Activated CD8-positive, alpha-beta memory T cell treated with anti-CD3 and anti-CD28 coated beads, Interleukin-2, amount 10 ng/mL, durations not matched to agents 7 days and 5 days (primary cell): ENCODE data around the gene ERBB4. TPM values are rescaled to one million over a fixed set of nuclear protein-coding genes. Genes with fewer than 3 reads are reported as not detected.

Experiments
- ATAC-seq: fragments of 150-1000 bp; cut with Tn5 transposase; one replicate; pipeline ENCODE4 v1.10.0; 2021; ENCODE audit warnings: moderate library complexity
- CTCF ChIA-PET: fragments of 350-600 bp; sonication (Branson Sonifier 250); formaldehyde crosslinking; loops from one replicate; lab custom pipeline; 2021; ENCODE audit warnings: antibody characterized with exemption; lab: Charles Lee
- DNase-seq: peaks from one replicate; pipeline ENCODE4 v3.0.0-alpha.2; 2020
- H3K27ac Mint-ChIP-seq: one replicate; pipeline ENCODE4 v1.8.0; 2021; ENCODE audit warnings: mild to moderate bottlenecking, mixed read lengths
- H3K27me3 Mint-ChIP-seq: one replicate; pipeline ENCODE4 v1.8.0; 2021; ENCODE audit warnings: mixed read lengths
- H3K36me3 Mint-ChIP-seq: one replicate; pipeline ENCODE4 v1.8.0; 2021; ENCODE audit warnings: mild to moderate bottlenecking, mixed read lengths
- H3K4me1 Mint-ChIP-seq: one replicate; pipeline ENCODE4 v1.8.0; 2021; ENCODE audit warnings: mixed read lengths
- H3K4me3 Mint-ChIP-seq: one replicate; pipeline ENCODE4 v1.8.0; 2021; ENCODE audit warnings: mild to moderate bottlenecking, moderate library complexity, mixed read lengths
- H3K9me3 Mint-ChIP-seq: one replicate; pipeline ENCODE4 v1.8.0; 2022; ENCODE audit warnings: low read depth, mixed read lengths
- total RNA-seq, 2 experiments: library from RNA; stranded (reverse); gene quantifications; one replicate each; pipeline ENCODE4 v1.2.3, GENCODE V29; 2021

Gene ERBB4
- total RNA-seq, 2 experiments from 2014 or later = not detected

- H3K4me1 Mint-ChIP-seq = no peaks in the 10 kb centered on the region
- no peaks in the 10 kb centered on the region for H3K27me3 Mint-ChIP-seq
- CTCF ChIA-PET = no interaction called here
- ATAC-seq = no peak
- no peak overlapping the region for H3K4me3 Mint-ChIP-seq
- DNase-seq = no peak
- H3K27ac Mint-ChIP-seq = no peak overlapping the region
- peaks cover 2% of the 10 kb centered on the region for H3K9me3 Mint-ChIP-seq
- H3K36me3 Mint-ChIP-seq = no peaks in the 10 kb centered on the region
Measured at GRCh38 chr2:212406716-212407115, 131.9 kb downstream of the ERBB4 start.

- ATAC-seq = no peak
- no peaks in the 10 kb centered on the region for H3K27me3 Mint-ChIP-seq
- no peak overlapping the region for H3K4me3 Mint-ChIP-seq
- no peak for DNase-seq
- CTCF ChIA-PET = no interaction called here
- H3K9me3 Mint-ChIP-seq = peaks cover 2% of the 10 kb centered on the region
- H3K36me3 Mint-ChIP-seq = no peaks in the 10 kb centered on the region
- no peaks in the 10 kb centered on the region for H3K4me1 Mint-ChIP-seq
- H3K27ac Mint-ChIP-seq = no peak overlapping the region
Measured at GRCh38 chr2:212402316-212402715, 136.3 kb downstream of the ERBB4 start.

DNA sequence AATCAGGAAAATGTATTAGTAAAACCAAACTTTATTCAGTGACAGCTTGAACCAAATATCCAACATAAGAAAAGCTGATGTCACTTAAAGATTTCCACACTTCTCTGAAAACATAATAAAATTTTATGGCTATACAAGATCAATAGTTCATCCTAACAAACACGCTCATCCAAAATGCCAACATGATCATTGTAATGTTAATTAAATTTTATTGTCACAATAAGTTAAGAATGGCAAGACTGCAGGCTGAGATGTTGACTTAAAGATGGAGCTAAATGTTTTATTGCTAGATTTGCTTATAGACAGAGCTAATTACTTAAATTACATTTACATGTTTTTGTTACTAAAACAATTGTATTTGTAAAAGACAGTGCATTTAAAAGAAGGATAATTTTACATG lies 140.3 kb downstream of the ERBB4 start:
- Mint-ChIP-seq H3K4me1 (no peaks in the 10 kb centered on the region), H3K36me3 (no peaks in the 10 kb centered on the region), H3K27ac (no peak overlapping the region), H3K4me3 (no peak overlapping the region), H3K9me3 (no peaks in the 10 kb centered on the region), H3K27me3 (no peaks in the 10 kb centered on the region)
- DNase-seq = no peak
- CTCF ChIA-PET = no interaction called here
- no peak for ATAC-seq

GRCh38 chr2:212392544-212392943 lies 146.1 kb downstream of the ERBB4 start:
- Mint-ChIP-seq H3K36me3 (no peaks in the 10 kb centered on the region), H3K4me1 (no peaks in the 10 kb centered on the region), H3K27me3 (no peaks in the 10 kb centered on the region), H3K4me3 (no peak overlapping the region), H3K9me3 (no peaks in the 10 kb centered on the region), H3K27ac (no peak overlapping the region)
- ATAC-seq (no peak), DNase-seq (no peak)
- CTCF ChIA-PET = no interaction called here

DNA sequence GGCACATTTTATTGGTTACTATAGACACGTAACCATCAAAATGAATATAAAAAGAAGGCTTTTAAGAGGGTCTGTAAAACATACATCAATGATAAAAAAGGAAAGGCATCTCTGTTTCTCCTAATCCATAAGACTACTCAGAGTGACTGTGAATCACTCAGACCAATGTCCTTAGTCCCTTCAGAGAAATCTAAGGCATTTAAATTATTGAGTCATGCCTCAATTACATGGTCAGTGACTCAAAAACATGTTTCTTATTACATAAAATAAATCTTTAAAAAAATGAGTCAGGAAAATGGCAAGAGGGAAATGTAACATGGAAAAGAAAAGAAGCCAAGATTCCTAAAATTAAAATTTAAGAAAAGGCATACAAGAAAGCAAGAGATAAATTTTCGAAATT lies 146.6 kb downstream of the ERBB4 start:
- no peak for DNase-seq
- H3K27me3 Mint-ChIP-seq = no peaks in the 10 kb centered on the region
- CTCF ChIA-PET = no interaction called here
- H3K4me1 Mint-ChIP-seq = no peaks in the 10 kb centered on the region
- ATAC-seq = no peak
- H3K4me3 Mint-ChIP-seq = no peak overlapping the region
- no peaks in the 10 kb centered on the region for H3K9me3 Mint-ChIP-seq
- H3K27ac Mint-ChIP-seq = no peak overlapping the region
- no peaks in the 10 kb centered on the region for H3K36me3 Mint-ChIP-seq

DNA sequence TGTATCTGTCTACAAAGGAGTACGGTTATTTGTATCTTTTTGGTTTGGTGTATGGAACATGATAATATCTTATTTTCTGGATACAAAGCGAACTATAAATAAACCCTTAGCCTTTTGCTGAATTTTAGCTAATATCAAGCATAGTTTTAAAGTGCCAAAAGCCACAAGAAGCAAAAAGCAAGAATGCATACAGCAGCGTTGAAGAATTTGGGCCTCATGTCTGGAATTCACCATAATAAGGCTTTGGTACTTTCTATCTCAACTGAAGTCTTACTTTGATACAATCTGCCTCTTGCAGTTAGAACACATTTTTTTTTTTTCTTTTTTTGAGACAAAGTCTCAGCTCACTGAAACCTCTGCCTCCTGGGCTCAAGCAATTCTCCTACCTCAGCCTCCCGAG lies 151.5 kb downstream of the ERBB4 start:
- Mint-ChIP-seq H3K9me3 (no peaks in the 10 kb centered on the region), H3K27ac (no peak overlapping the region), H3K27me3 (no peaks in the 10 kb centered on the region), H3K4me1 (no peaks in the 10 kb centered on the region), H3K4me3 (no peak overlapping the region), H3K36me3 (no peaks in the 10 kb centered on the region)
- DNase-seq = no peak
- CTCF ChIA-PET = no interaction called here
- no peak for ATAC-seq

DNA sequence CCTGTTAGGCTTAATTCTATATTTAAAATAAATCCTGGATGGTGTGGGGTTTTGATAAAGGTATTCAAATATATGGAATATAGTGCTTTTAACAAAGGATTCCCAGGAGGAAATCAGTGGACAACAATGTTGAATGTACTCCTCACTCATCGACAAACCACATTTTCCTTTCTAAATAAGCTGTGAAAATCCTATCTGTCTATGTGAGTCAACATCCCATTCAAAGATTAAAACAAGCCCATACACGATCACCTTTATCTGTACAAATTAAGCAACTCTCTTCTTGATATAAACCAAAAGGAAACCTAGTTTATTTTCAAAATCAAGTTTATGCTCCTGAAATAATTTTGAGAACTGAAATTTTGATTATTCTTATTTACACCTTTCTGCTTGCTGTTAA lies 153.4 kb downstream of the ERBB4 start:
- CTCF ChIA-PET = no interaction called here
- H3K27me3 Mint-ChIP-seq = no peaks in the 10 kb centered on the region
- no peaks in the 10 kb centered on the region for H3K36me3 Mint-ChIP-seq
- H3K9me3 Mint-ChIP-seq = no peaks in the 10 kb centered on the region
- H3K27ac Mint-ChIP-seq = no peak overlapping the region
- ATAC-seq = no peak
- no peak overlapping the region for H3K4me3 Mint-ChIP-seq
- no peaks in the 10 kb centered on the region for H3K4me1 Mint-ChIP-seq
- no peak for DNase-seq

GRCh38 chr2:212384027-212384426 lies 154.6 kb downstream of the ERBB4 start:
- Mint-ChIP-seq H3K36me3 (no peaks in the 10 kb centered on the region), H3K9me3 (no peaks in the 10 kb centered on the region), H3K27me3 (no peaks in the 10 kb centered on the region), H3K4me1 (no peaks in the 10 kb centered on the region), H3K27ac (no peak overlapping the region), H3K4me3 (no peak overlapping the region)
- no peak for DNase-seq
- CTCF ChIA-PET = no interaction called here
- ATAC-seq = no peak

DNA sequence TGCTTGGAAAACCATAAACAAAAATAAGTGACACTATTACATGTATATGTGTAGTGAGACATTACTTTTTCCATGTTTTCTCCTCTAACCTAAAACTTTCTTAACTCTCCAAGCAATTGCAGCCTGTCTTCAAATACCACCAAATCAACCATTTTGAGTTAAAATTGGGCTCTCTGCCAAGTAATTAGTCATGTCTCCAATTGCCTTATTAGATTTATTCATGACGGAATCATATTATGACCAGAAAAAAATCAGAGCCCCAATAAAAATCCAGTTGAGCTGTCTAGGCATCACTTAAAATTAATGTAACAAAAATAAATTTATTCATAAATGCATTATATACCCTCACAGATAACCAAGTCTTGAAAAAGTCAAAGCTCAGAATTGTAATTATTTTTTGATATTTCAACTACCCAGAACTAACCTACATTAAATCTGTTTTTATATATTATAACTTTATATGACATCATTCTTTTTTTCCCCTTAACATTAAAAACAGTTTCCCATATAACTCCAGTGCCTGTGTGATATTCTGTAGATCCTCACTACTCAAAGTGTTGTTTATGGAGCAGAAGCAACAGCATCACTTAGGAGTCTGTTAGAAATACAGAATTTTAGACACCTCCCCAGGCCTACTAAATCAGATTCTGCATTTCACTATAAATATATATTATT lies 157.0 kb downstream of the ERBB4 start:
- no peaks in the 10 kb centered on the region for H3K4me1 Mint-ChIP-seq
- H3K27ac Mint-ChIP-seq = no peak overlapping the region
- H3K4me3 Mint-ChIP-seq = no peak overlapping the region
- no peaks in the 10 kb centered on the region for H3K36me3 Mint-ChIP-seq
- no peak for ATAC-seq
- no peaks in the 10 kb centered on the region for H3K27me3 Mint-ChIP-seq
- no peak for DNase-seq
- CTCF ChIA-PET = no interaction called here
- no peaks in the 10 kb centered on the region for H3K9me3 Mint-ChIP-seq

GRCh38 chr2:212379103-212379502 lies 159.5 kb downstream of the ERBB4 start:
- Mint-ChIP-seq H3K4me1 (no peaks in the 10 kb centered on the region), H3K9me3 (no peaks in the 10 kb centered on the region), H3K4me3 (no peak overlapping the region), H3K36me3 (no peaks in the 10 kb centered on the region), H3K27ac (no peak overlapping the region), H3K27me3 (no peaks in the 10 kb centered on the region)
- DNase-seq = no peak
- ATAC-seq = no peak
- CTCF ChIA-PET = no interaction called here

- no peaks in the 10 kb centered on the region for H3K36me3 Mint-ChIP-seq
- CTCF ChIA-PET = no interaction called here
- H3K9me3 Mint-ChIP-seq = peaks cover 2% of the 10 kb centered on the region
- ATAC-seq (no peak), DNase-seq (no peak)
- H3K27ac Mint-ChIP-seq = no peak overlapping the region
- no peaks in the 10 kb centered on the region for H3K27me3 Mint-ChIP-seq
- H3K4me3 Mint-ChIP-seq = no peak overlapping the region
- H3K4me1 Mint-ChIP-seq = no peaks in the 10 kb centered on the region
Measured at GRCh38 chr2:212367431-212367830, 171.2 kb downstream of the ERBB4 start.

- no peak for DNase-seq
- no peak for ATAC-seq
- H3K27me3 Mint-ChIP-seq = no peaks in the 10 kb centered on the region
- CTCF ChIA-PET = no interaction called here
- no peaks in the 10 kb centered on the region for H3K4me1 Mint-ChIP-seq
- H3K27ac Mint-ChIP-seq = no peak overlapping the region
- H3K36me3 Mint-ChIP-seq = no peaks in the 10 kb centered on the region
- peaks cover 2% of the 10 kb centered on the region for H3K9me3 Mint-ChIP-seq
- no peak overlapping the region for H3K4me3 Mint-ChIP-seq
Measured at GRCh38 chr2:212364112-212364985, 174.3 kb downstream of the ERBB4 start.

- H3K36me3 Mint-ChIP-seq = no peaks in the 10 kb centered on the region
- no peaks in the 10 kb centered on the region for H3K27me3 Mint-ChIP-seq
- CTCF ChIA-PET = no interaction called here
- peaks cover under 1% of the 10 kb centered on the region for H3K9me3 Mint-ChIP-seq
- no peaks in the 10 kb centered on the region for H3K4me1 Mint-ChIP-seq
- no peak for DNase-seq
- ATAC-seq = no peak
- H3K4me3 Mint-ChIP-seq = no peak overlapping the region
- no peak overlapping the region for H3K27ac Mint-ChIP-seq
Measured at GRCh38 chr2:212361174-212361756, 177.3 kb downstream of the ERBB4 start.

GRCh38 chr2:212360068-212360460 lies 178.5 kb downstream of the ERBB4 start:
- DNase-seq (no peak), ATAC-seq (no peak)
- Mint-ChIP-seq H3K4me3 (no peak overlapping the region), H3K9me3 (no peaks in the 10 kb centered on the region), H3K36me3 (no peaks in the 10 kb centered on the region), H3K4me1 (no peaks in the 10 kb centered on the region), H3K27me3 (no peaks in the 10 kb centered on the region), H3K27ac (no peak overlapping the region)
- CTCF ChIA-PET = no interaction called here
